Spinal cord (tissue), 10 donors: ENCODE data around the gene ZNF74. TPM values are rescaled to one million over a fixed set of nuclear protein-coding genes. Genes with fewer than 3 reads are reported as not detected.
"Not testable (repeated sequence)": the region's sequence is repeated elsewhere in the genome, so short reads cannot be mapped to it uniquely, and the experiment has no call there.

ENCODE experiments used
- DNase-seq, 6 donors: peaks; one replicate each; pipeline versions ENCODE4 v3.0.0 to v3.0.0-alpha.2; 2013 to 2015; ENCODE audit warnings: low spot score in 6 of 6, low read depth in 4 of 6
- H3K27ac ChIP-seq: one replicate; pipeline ENCODE4 v1.5.1; 2013; ENCODE audit warnings: low read depth, low read length, control low read depth
- H3K27me3 ChIP-seq: one replicate; pipeline ENCODE4 v1.6.1; 2013; ENCODE audit warnings: low read length; ENCODE audit not compliant: control insufficient read depth, insufficient read depth
- H3K36me3 ChIP-seq: one replicate; pipeline ENCODE4 v1.6.1; 2013; ENCODE audit warnings: low read length; ENCODE audit not compliant: control insufficient read depth, insufficient read depth
- H3K4me1 ChIP-seq: one replicate; pipeline ENCODE4 v1.6.1; 2013; ENCODE audit warnings: low read length; ENCODE audit not compliant: control insufficient read depth, insufficient read depth
- H3K4me3 ChIP-seq: one replicate; pipeline ENCODE4 v1.5.1; 2013; ENCODE audit warnings: low read depth, low read length, control low read depth
- H3K9me3 ChIP-seq: one replicate; pipeline ENCODE4 v1.6.1; 2013; ENCODE audit warnings: low read length; ENCODE audit not compliant: control insufficient read depth, insufficient read depth
- WGBS: methylation state at CpG from one replicate; pipeline ENCODE4 v1.1.5; 2013; ENCODE audit warnings: missing lambda C conversion rate; ENCODE audit not compliant: insufficient coverage; 5-methylcytosine and 5-hydroxymethylcytosine counted together
- polyA plus RNA-seq, 2 donors: library from polyadenylated mRNA; unstranded; fragments of 120-200 nt; gene quantifications; one replicate each; pipeline ENCODE4 v1.2.1, GENCODE V29; 2013; ENCODE audit not compliant: insufficient read length in 2 of 2
- total RNA-seq, 2 donors: library from RNA; depleted of rRNA in 1 of 2; stranded (reverse); fragments of 120-200 nt in 1 of 2; fragments of >200 nt in 1 of 2; gene quantifications; one replicate each; pipeline versions ENCODE4 v1.2.3 to v1.2.4, GENCODE V29; 2013 to 2014
- donor health status: healthy.

The ZNF74 gene
- total and polyA plus RNA-seq, 4 donors: 14.3 to 31.2 (median 22.4) TPM

DNA sequence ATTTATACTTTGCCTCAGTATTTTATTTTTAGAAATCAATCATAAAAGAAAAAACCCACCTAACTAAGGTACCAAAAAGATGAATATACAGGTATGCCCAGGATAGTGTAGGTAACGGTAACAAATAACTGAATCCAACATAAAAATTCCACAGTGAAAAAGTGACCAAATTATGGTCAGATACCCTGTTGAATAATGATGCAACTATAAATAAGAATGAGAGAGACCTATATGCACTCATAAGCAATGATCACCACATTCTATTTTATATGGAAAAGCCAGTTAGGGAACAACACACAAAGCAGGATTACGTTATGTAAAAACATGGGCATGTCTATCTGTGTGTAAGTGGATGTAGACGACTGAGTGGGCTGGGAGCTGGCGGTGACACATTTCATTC lies 7.0 kb upstream of the ZNF74 start:
- Histone ChIP-seq H3K9me3 (no peaks in the 10 kb centered on the region), H3K27me3 (no peaks in the 10 kb centered on the region), H3K4me3 (no peak overlapping the region), H3K27ac (no peak overlapping the region), H3K36me3 (no peaks in the 10 kb centered on the region), H3K4me1 (no peaks in the 10 kb centered on the region)
- no CpG with 5 or more reads among the region's 4 CpGs for WGBS
- no peak for DNase-seq

DNA sequence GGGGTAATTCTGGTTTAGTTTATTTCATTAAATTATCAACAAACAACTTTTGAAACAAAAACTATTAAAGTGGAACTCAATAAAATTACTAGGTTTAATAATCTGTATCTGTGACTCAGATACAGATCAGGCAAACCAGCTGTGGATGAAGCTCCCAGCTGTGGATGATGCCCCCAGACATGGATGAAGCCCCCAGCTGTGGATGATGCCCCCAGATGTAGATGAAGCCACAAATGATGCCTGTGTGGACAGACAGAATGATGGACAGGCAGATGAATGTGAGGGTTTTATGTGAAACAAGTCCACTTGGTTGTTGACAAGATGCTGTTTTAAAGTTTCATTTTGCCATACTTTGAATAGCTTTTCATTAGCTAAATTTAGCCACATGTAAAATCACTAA lies 5.8 kb upstream of the ZNF74 start:
- no peak for DNase-seq
- Histone ChIP-seq H3K9me3 (no peaks in the 10 kb centered on the region), H3K36me3 (no peaks in the 10 kb centered on the region), H3K4me3 (no peak overlapping the region), H3K4me1 (peaks cover under 1% of the 10 kb centered on the region), H3K27me3 (no peaks in the 10 kb centered on the region), H3K27ac (no peak overlapping the region)

DNA sequence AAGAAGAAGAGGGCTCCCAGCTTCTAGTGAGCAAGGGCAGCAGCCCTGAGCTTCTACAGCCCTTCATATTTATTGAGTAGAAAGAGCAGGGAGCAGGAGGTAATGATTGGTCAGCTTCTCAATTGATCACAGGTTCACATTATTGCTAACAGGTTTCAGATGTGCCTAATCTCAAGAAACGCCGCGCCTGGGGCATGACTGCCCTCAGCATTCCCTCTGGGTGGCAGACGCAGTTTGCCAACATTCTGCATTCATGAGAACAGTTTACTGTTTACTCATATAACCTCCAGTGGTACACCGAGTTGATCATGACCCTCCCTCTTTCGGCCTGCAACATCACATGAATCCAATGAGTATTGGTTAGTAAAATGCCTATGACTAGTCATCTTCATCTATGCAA lies 4.7 kb upstream of the ZNF74 start:
- Histone ChIP-seq H3K36me3 (no peaks in the 10 kb centered on the region), H3K27me3 (no peaks in the 10 kb centered on the region), H3K27ac (no peak overlapping the region), H3K9me3 (no peaks in the 10 kb centered on the region), H3K4me3 (no peak overlapping the region), H3K4me1 (peaks cover 8% of the 10 kb centered on the region)
- DNase-seq: no peak
- WGBS: 98% methylated on average over 4 of the region's 6 CpGs

GRCh38 chr22:20390394-20390907 lies 3.5 kb upstream of the ZNF74 start:
- H3K27ac ChIP-seq: no peak overlapping the region
- H3K4me1 ChIP-seq: peaks cover 19% of the 10 kb centered on the region
- no peak overlapping the region for H3K4me3 ChIP-seq
- no peak for DNase-seq
- H3K36me3 ChIP-seq: peaks cover under 1% of the 10 kb centered on the region
- no peaks in the 10 kb centered on the region for H3K9me3 ChIP-seq
- no peaks in the 10 kb centered on the region for H3K27me3 ChIP-seq
- 86% methylated on average over 5 of the region's 5 CpGs for WGBS

- Histone ChIP-seq H3K4me3 (no peak overlapping the region), H3K4me1 (peaks cover 23% of the 10 kb centered on the region), H3K9me3 (no peaks in the 10 kb centered on the region), H3K36me3 (peaks cover 3% of the 10 kb centered on the region), H3K27ac (no peak overlapping the region), H3K27me3 (no peaks in the 10 kb centered on the region)
- WGBS: 96% methylated on average over 3 of the region's 4 CpGs
- no peak for DNase-seq
Measured at GRCh38 chr22:20391222-20391621, 2.7 kb upstream of the ZNF74 start.

DNA sequence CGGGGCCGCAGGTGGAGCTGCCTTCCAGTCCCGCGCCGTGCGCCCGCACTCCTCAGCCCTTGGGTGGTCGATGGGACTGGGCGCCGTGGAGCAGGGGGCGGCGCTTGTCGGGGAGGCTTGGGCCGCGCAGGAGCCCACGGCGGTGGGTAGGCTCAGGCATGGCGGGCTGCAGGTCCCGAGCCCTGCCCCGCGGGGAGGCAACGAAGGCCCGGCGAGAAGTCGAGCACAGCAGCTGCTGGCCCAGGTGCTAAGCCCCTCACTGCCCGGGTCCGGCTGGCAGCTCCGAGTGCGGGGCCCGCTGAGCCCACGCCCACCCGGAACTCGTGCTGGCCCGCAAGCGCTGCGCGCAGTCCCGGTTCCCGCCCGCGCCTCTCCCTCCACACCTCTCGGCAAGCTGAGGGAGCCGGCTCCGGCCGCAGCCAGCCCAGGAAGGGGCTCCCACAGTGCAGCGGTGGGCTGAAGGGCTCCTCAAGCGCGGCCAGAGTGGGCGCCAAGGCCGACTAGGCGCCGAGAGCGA lies 1.5 kb upstream of the ZNF74 start:
- H3K27ac ChIP-seq, H3K4me3 ChIP-seq, DNase-seq, H3K9me3 ChIP-seq, H3K36me3 ChIP-seq, H3K27me3 ChIP-seq: not testable (repeated sequence)
- 96% methylated on average over 53 of the region's 53 CpGs for WGBS
- peaks cover 29% of the 10 kb centered on the region for H3K4me1 ChIP-seq

- DNase-seq: no peak
- Histone ChIP-seq H3K36me3 (peaks cover 3% of the 10 kb centered on the region), H3K27me3 (no peaks in the 10 kb centered on the region), H3K4me3 (peak overlapping the region; percentile 87), H3K9me3 (no peaks in the 10 kb centered on the region), H3K4me1 (peaks cover 29% of the 10 kb centered on the region), H3K27ac (peak overlapping the region; percentile 90)
- 98% methylated on average over 18 of the region's 23 CpGs for WGBS
Measured at GRCh38 chr22:20392983-20393704, 807 bp upstream of the ZNF74 start.

- peak overlapping the region; percentile 87 for H3K4me3 ChIP-seq
Measured at GRCh38 chr22:20395181-20395906, 1.4 kb downstream of the ZNF74 start.

DNA sequence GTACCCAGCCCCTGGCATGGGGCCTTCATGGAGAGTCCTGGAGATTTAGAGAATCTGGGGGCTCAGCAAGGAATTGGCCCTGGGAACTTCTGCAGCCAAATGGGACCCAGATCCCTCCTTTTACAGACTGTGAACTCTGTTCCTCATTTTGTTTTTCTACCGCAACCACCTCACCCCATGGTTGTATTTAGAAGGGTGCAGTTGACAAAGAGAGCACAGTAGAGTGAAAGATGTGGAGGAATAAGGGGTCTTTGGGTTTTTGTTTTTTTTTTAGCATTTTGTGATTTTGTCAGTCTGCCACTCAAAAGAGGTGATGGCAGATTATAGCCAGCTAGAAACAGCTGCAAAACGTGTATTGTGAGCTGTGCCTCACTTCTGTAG lies 1.9 kb downstream of the ZNF74 start:
- peaks cover 29% of the 10 kb centered on the region for H3K4me1 ChIP-seq
- H3K36me3 ChIP-seq: peaks cover 10% of the 10 kb centered on the region
- H3K27ac ChIP-seq: no peak overlapping the region
- no CpG with 5 or more reads among the region's 2 CpGs for WGBS
- DNase-seq: no peak
- no peaks in the 10 kb centered on the region for H3K27me3 ChIP-seq
- H3K9me3 ChIP-seq: no peaks in the 10 kb centered on the region
- H3K4me3 ChIP-seq: no peak overlapping the region

More at GRCh38 chr22:20395181-20395906, 1.4 kb downstream of the ZNF74 start:
- DNase-seq: no peak
- peaks cover 29% of the 10 kb centered on the region for H3K4me1 ChIP-seq
- no peak overlapping the region for H3K27ac ChIP-seq
- no peaks in the 10 kb centered on the region for H3K9me3 ChIP-seq
- 78% methylated on average over 17 of the region's 20 CpGs for WGBS
- peaks cover 5% of the 10 kb centered on the region for H3K36me3 ChIP-seq
- no peaks in the 10 kb centered on the region for H3K27me3 ChIP-seq
